ENCODE data around the gene AZIN2.

Gene AZIN2

GRCh38 chr1:33089457-33089856 lies 8.5 kb downstream of the AZIN2 start:
- no peak overlapping the region for H3K27ac ChIP-seq

GRCh38 chr1:33092438-33092837 lies 11.5 kb downstream of the AZIN2 start:
- TF ChIP-seq, protein P1, sequence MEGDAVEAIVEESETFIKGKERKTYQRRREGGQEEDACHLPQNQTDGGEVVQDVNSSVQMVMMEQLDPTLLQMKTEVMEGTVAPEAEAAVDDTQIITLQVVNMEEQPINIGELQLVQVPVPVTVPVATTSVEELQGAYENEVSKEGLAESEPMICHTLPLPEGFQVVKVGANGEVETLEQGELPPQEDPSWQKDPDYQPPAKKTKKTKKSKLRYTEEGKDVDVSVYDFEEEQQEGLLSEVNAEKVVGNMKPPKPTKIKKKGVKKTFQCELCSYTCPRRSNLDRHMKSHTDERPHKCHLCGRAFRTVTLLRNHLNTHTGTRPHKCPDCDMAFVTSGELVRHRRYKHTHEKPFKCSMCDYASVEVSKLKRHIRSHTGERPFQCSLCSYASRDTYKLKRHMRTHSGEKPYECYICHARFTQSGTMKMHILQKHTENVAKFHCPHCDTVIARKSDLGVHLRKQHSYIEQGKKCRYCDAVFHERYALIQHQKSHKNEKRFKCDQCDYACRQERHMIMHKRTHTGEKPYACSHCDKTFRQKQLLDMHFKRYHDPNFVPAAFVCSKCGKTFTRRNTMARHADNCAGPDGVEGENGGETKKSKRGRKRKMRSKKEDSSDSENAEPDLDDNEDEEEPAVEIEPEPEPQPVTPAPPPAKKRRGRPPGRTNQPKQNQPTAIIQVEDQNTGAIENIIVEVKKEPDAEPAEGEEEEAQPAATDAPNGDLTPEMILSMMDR (conservative IDR thresholded peaks at IDR 0.05), result no peak
- no peak overlapping the region for H3K27ac ChIP-seq

More at GRCh38 chr1:33089457-33089856, 8.5 kb downstream of the AZIN2 start:
- TF ChIP-seq, protein P1 (conservative IDR thresholded peaks at IDR 0.05), result no peak

GRCh38 chr1:33093004-33093403 lies 12.1 kb downstream of the AZIN2 start:
- H3K27ac ChIP-seq, result no peak overlapping the region
- TF ChIP-seq, protein P1 (conservative IDR thresholded peaks at IDR 0.05), result no peak

DNA sequence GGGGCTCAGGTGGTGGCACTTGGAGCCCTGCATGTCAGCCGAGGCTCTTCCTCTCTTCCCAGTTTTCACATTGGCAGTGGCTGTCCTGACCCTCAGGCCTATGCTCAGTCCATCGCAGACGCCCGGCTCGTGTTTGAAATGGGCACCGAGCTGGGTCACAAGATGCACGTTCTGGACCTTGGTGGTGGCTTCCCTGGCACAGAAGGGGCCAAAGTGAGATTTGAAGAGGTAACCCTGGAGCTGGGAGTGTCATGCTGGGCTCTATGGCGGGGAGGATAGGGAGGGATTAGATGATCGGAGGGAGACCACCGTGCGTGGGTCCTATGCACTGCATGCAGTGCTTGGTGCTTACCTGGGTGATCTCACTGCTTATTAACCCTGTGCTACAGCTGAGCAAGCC lies 13.5 kb downstream of the AZIN2 start:
- TF ChIP-seq, protein P1 (conservative IDR thresholded peaks at IDR 0.05), result no peak
- no peak overlapping the region for H3K27ac ChIP-seq

DNA sequence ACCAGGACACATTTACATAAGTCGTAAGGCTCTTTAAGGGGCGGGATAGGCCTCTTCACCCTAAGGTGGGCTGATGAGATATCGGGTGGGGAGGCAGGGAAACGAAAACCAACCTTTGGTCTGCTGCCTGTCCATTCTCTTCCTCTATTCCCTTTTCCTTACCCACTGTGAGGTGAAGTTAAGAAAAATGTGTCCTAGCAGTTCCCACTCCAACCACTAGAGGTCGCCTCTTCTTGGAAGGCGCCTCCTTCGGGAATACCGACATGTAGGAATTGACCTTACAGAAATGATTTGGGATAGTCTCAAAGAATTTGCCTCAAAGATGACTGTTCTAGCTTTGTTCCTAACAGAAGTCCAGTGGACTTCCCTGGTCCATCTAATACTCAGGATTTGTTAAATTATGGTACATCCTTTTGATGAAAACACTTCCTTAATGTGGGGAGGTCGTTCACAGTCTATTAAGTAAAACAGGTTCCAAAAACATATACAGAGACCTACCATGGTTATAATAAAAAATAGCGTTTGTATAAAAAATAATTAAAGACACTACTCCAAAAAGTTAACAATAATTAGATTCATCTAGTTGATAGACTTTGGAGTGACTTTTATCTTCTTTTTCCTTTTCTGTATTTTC lies 14.1 kb downstream of the AZIN2 start:
- no peak overlapping the region for H3K27ac ChIP-seq
- TF ChIP-seq, protein P1 (conservative IDR thresholded peaks at IDR 0.05), result peak; percentile 96

DNA sequence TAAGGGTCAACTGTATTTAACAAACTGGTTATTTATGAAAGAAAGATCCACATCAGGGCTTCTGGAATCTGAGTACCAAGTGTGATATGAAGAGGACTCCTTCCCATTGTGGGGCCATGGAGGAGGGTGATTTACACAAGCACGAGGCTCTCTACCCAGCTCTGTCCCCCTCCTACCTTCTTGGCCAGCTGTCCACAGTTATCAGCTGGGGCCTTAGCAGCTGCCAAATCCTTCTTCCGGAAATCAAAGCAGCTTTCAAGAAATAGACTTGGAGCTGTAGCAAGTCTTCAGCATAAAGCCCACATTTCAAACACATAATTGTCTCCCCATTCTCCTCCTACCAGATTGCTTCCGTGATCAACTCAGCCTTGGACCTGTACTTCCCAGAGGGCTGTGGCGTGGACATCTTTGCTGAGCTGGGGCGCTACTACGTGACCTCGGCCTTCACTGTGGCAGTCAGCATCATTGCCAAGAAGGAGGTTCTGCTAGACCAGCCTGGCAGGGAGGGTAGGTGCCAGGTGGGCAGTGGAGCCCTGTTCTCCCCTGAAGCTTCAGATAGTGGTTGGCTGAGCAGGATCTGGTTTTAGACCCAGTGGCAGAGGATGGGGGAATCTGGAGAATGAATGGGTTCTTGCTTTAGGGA lies 15.5 kb downstream of the AZIN2 start:
- TF ChIP-seq, protein P1 (conservative IDR thresholded peaks at IDR 0.05), result no peak
- no peak overlapping the region for H3K27ac ChIP-seq

GRCh38 chr1:33097137-33097611 lies 16.2 kb downstream of the AZIN2 start:
- TF ChIP-seq, protein P1 (conservative IDR thresholded peaks at IDR 0.05), result no peak
- no peak overlapping the region for H3K27ac ChIP-seq

All from VCaP (cell line).